ENCODE data around the gene ALG14.

ALG14 gene

GRCh38 chr1:95043141-95043980 is 29.4 kb downstream of the ALG14 start:
- TF ChIP-seq, protein P1, sequence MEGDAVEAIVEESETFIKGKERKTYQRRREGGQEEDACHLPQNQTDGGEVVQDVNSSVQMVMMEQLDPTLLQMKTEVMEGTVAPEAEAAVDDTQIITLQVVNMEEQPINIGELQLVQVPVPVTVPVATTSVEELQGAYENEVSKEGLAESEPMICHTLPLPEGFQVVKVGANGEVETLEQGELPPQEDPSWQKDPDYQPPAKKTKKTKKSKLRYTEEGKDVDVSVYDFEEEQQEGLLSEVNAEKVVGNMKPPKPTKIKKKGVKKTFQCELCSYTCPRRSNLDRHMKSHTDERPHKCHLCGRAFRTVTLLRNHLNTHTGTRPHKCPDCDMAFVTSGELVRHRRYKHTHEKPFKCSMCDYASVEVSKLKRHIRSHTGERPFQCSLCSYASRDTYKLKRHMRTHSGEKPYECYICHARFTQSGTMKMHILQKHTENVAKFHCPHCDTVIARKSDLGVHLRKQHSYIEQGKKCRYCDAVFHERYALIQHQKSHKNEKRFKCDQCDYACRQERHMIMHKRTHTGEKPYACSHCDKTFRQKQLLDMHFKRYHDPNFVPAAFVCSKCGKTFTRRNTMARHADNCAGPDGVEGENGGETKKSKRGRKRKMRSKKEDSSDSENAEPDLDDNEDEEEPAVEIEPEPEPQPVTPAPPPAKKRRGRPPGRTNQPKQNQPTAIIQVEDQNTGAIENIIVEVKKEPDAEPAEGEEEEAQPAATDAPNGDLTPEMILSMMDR (IDR thresholded peaks at IDR 0.05; ENCODE audit: control insufficient read depth, extremely low read depth, insufficient read depth), result peak; percentile 100
- peak; percentile 43 for DNase-seq (ENCODE audit: low read depth)
- no peak overlapping the region for H3K4me3 ChIP-seq (ENCODE audit: low read depth, low read length)

DNA sequence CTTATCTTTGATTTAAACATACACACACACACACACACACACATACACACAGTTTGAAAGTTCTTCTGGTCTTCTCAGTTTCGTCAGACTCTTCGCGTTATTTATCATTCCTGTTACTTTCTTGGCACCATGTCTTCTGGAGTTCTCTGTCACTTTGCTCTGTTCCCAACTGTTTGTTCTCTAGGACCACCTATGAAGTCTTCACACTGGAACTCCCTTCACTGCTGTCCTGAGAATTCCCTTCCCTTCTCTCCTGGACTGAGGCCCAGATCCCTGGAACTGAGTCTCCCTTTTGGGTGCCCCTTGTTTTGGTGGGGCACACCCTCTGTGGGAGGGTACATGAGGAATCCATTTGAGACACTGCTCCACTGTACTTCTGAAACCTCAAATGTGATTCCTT is 30.5 kb downstream of the ALG14 start:
- H3K4me3 ChIP-seq (ENCODE audit: low read depth, low read length), result no peak overlapping the region
- TF ChIP-seq, protein P1 (IDR thresholded peaks at IDR 0.05; ENCODE audit: control insufficient read depth, extremely low read depth, insufficient read depth), result no peak
- DNase-seq (ENCODE audit: low read depth), result peak; percentile 7

GRCh38 chr1:95041491-95042165 is 31.1 kb downstream of the ALG14 start:
- TF ChIP-seq, protein P1 (IDR thresholded peaks at IDR 0.05; ENCODE audit: control insufficient read depth, extremely low read depth, insufficient read depth), result peak; percentile 89
- peak; percentile 56 for DNase-seq (ENCODE audit: low read depth)
- no peak overlapping the region for H3K4me3 ChIP-seq (ENCODE audit: low read depth, low read length)

- DNase-seq (ENCODE audit: low read depth), result no peak
- no peak overlapping the region for H3K4me3 ChIP-seq (ENCODE audit: low read depth, low read length)
- TF ChIP-seq, protein P1 (IDR thresholded peaks at IDR 0.05; ENCODE audit: control insufficient read depth, extremely low read depth, insufficient read depth), result no peak
Measured at GRCh38 chr1:95040032-95040525, 32.7 kb downstream of the ALG14 start.

- no peak overlapping the region for H3K4me3 ChIP-seq (ENCODE audit: low read depth, low read length)
- no peak for DNase-seq (ENCODE audit: low read depth)
- TF ChIP-seq, protein P1 (IDR thresholded peaks at IDR 0.05; ENCODE audit: control insufficient read depth, extremely low read depth, insufficient read depth), result no peak
Measured at GRCh38 chr1:95039360-95040031, 33.3 kb downstream of the ALG14 start.

- no peak overlapping the region for H3K4me3 ChIP-seq (ENCODE audit: low read depth, low read length)
- no peak for DNase-seq (ENCODE audit: low read depth)
- TF ChIP-seq, protein P1 (IDR thresholded peaks at IDR 0.05; ENCODE audit: control insufficient read depth, extremely low read depth, insufficient read depth), result no peak
Measured at GRCh38 chr1:95035536-95035935, 37.2 kb downstream of the ALG14 start.

All from LNCaP clone FGC (cell line).